Stimulated activated CD4-positive, alpha-beta T cell treated with anti-CD3 and anti-CD28 coated beads, Interleukin-15, amount 100 ng/mL, for 48 hours (primary cell): ENCODE data around the gene PLEKHG3.
"Not testable (repeated sequence)": the region's sequence is repeated elsewhere in the genome, so short reads cannot be mapped to it uniquely, and the experiment has no call there.

Experiments used
- DNase-seq, 2 donors: peaks; one replicate each; pipeline ENCODE4 v3.0.0-alpha.2; 2020; ENCODE audit warnings: low read depth in 2 of 2

The PLEKHG3 gene

DNA sequence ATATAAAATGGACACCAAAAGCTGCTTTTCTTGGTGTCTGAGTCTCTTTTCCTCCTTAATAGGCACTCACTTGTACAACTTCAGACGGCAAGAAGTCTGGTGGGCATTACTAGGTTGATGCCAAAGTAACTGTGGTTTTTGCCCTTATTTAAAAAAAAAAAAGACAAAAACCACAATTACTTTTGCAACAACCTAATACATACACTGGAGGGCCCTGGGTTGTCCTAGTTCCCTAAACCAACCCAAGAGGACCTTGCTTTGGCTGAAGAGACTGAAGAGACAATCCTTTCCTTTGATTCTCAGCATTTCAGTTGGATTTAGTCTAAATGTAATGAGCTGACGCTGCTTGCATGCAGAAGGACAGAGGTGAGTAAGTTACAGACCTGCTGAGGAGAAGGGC lies 16.2 kb upstream of the PLEKHG3 start:
- DNase-seq, result no peak

DNA sequence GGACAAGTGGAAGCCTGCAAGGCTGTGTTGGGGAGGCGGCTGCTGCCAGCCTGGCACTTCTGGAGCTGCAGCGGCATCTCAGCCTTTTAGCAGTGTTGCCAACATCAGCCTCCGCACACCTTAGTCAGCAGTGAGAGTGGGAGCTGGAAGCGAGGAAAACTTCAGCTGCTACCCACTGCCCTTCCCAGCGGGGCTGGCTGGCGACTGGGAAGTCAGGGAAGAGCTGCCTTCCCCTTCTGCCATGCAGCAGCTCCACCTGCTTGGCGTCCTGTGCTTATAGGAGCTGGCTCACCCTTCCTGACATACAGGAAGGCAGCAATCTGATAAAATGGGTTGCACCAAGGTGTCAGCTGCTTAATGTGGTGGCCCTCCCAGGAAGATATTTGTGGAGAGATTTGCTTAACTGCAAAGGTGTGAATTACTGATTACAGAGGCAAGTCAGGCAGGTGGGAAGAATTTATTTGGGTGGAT lies 15.4 kb upstream of the PLEKHG3 start:
- DNase-seq, result no peak

DNA sequence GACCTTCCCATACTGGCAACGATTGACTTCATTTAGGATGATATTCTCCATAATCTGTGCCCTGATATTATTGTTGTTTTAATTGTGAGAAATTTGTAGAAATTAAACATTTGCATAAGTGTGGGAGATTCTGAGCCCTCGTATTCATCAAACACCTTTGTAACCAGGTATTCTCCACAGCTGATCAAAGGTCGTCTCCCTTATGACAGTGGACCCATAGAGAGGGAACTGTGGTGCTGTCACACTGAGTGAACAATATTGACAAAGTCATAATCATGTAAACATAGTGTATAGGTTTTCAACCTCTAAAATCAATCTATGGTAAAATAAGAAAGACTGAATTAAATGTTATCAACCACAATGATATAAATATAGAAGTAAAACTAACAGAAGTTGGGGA lies 14.9 kb upstream of the PLEKHG3 start:
- no peak for DNase-seq

DNA sequence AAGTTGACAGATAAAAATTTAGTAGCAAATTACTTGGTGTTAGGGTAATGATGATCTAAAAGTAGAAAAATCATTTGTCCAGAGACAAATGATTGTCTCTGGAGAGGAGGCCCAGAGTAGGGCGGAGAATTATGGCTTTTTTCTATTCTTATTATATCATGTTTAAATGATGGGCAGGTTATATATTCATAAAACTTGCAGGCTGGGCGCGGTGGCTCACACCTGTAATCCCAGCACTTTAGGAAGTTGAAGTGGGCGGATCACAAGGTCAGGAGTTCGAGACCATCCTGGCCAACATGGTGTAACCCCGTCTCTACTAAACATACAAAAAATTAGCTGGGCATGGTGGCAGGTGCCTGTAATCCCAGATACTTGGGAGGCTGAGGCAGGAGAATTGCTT lies 13.6 kb upstream of the PLEKHG3 start:
- not testable (repeated sequence) for DNase-seq

DNA sequence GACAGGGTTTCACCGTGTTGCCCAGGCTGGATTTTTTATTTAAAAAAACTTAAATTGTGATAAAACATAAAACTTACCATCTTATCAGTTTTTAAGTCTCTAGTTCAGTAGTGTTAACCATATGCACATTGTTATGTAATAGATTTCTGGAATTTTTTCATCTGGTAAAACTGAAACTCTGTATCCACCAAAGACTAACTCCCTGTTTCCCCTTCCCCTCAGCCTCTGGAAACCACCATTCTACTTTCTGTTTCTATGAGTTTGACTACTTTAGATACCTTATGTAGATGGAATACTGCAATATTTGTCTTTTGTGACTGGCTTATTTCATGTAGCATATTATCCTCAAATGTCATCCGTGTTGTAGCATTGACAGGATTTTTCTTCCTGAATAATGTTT lies 12.8 kb upstream of the PLEKHG3 start:
- DNase-seq, result no peak

DNA sequence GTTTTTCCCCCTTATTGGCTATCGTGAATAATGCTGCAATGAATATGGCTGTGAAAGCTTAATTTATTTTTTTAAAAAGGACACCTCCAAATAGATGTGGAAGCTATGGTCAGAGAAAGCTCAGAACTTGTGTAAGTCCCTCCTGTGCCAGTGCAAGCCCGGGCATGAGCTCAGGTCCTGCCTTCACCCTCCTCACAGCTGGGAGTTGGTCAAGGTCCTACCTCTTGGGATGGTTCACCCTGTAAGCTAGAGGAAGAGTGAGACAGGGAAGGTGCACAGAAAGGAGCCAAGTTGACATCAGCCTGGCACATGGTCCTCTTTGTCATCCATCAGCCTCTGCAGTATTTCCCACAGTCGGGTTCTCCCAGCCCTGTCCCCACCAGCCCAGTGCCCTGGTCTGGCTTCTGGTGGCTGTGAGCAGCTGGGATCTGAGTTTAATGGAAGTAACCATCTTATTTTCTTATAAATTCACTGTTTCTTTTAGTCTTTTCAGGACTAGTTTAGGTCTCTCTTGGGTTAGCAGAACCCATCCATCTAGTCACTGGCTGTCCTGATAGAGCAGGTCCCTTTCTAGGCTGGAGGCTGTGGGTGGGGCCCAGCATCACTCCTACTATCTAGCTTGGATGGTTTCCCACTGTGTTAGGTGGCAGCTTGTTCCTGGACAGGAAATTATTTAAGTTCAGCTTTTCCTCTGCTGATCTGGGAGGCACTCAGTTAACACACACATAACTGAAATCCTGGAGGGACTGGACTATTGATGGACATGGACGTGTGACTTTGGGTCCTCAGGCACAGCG lies 11.8 kb upstream of the PLEKHG3 start:
- no peak for DNase-seq

DNA sequence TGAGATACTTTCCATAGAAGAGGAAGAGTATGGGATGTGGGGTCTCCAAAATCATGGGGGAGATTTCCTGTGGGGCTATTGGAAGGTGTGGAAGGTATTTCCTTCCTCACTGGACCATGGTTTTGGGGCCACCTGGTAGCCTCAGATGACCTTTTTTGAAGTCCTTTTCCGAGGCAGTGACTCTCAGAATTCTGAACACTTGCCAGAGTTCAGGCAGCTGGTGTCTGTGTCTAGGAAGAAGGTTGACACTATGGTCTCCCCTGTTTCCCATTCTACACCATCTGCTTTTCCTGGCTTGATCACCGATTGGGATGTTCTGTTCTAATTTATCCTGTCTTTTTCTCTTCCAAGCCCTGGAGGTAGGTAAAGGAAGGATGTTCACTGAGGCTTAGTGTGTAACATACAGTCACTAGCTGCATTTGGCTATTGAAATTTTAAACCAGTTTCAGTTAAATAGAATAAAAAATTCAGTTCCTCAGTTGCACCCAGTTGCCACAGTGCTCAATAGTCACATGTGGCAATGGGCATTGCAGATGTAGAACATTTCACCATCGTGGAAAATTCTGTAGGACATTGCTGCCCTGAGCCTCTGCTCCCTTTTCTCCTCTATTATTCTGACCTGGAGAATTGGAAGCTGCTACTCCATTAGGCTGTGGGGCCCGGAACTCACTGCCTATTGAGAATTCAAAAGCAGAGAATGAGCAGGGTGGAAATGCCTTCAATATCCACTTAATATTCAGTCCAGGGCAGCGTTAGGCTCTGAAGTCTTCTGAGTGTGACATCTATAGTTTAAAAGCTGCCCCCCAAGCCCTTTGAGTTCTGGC lies 11.0 kb upstream of the PLEKHG3 start:
- DNase-seq, result no peak

DNA sequence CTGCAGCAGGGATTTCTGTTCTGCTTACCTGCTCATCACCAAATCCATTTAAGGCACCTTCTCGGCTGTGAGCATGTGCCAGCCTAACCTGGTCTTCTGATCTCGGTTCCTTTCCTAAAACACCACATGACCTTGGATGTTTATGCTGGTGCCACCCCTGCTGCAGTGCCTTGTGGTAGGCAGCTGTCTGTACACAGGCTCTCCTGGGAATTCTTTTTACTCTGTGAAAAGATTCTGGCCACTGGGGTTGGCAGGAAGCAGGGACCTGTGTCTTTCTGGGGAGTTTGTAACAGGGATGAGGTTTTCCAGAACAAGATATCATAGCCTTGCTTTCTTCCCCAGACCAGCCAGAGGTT lies 10.4 kb upstream of the PLEKHG3 start:
- no peak for DNase-seq

DNA sequence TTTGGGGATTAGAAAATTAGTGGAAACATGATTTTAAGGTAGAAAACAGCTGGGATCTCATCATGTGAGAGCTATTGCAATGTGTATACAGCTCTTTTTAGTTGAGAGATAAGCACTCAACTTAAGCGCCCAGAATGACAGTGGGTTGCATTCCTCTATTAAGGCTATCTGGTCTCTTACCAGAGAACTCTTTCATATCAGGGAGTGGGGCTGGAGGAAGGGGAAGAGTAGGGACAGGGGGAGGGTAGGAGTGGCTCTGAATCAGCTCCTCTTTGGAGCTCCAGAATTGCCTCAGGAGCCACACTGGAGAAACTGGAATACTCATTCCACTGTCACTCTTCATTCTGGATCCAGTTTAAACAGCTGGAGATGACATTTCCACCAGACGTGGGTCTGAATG lies 9.2 kb upstream of the PLEKHG3 start:
- no peak for DNase-seq

DNA sequence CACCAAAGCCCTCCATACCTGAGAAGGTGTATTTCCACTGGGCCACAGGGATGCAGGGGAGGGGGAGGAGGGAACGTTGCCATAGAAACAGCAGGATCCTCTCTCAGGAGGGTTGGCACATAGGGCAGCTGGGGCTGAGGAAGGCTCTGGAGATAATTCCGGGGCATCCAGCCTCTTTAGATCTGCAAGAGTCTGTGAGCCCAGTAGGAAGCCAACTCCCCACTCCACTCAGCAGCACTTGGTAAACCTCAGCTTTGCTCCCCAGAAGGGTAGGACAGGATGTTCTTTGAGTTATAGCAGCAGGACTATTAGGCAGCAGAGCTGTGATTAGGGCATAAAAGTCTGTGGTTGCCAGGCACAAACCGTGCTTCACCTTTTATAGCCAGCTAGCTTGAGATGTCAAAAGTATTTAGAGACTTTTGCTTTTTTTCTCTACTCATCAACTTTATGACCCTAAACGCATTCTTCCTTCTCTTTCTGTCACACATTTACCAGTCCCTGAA lies 7.8 kb upstream of the PLEKHG3 start:
- DNase-seq, result no peak

DNA sequence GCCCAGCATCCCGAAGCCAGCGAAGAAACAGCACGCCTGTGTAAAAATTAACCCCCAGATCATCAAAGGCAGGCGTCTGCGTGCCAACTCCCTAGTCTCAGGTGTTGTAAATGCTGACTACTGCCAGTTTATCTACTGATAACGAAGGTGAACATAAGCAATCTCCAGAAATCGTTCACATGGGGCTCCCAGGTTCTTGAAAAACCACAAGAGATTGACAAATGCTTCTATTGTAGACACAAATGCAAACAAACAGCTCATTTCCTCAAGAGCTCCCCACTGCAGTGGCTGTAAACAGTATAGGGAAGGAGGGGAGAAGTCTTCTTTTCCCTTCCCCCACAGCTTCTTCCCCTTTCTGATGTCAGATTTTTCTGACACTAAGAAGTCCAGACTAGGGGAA lies 5.3 kb upstream of the PLEKHG3 start:
- no peak for DNase-seq

DNA sequence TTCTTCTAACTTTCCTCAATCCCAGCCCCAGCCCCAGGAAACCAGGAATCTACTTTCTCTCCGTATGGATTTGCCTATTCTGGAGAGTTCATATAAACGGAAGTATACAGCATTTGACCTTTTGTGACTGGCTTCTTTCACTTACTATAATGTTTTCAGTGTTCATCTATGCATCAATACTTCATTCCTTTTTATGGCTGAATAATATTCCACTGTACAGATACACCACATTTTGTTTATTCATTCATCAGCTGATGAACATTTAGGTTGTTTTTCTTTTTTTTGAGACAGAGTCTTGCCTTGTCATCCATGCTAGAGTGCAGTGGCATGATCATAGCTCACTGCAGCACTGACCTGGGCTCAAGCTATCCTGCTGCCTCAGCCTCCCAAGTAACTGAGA lies 3.9 kb upstream of the PLEKHG3 start:
- DNase-seq, result no peak

DNA sequence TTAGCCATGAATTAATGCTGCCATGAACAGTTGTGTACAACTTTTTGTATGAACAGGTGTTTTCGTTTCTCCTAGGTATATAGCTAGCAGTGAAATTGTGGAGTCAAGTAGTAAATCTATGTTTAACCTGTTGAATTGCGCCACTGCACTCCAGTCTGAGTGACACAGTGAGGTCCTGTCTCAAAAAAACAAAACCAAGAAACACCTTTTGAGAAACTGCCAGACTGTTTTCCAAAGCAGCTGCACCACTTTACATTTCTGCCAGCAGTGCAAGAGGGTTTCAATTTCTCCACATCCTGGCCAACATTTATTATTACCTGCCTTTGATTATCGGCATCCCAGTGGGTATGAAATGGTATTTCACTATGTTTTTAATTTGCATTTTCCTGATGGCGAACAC lies 3.3 kb upstream of the PLEKHG3 start:
- no peak for DNase-seq

DNA sequence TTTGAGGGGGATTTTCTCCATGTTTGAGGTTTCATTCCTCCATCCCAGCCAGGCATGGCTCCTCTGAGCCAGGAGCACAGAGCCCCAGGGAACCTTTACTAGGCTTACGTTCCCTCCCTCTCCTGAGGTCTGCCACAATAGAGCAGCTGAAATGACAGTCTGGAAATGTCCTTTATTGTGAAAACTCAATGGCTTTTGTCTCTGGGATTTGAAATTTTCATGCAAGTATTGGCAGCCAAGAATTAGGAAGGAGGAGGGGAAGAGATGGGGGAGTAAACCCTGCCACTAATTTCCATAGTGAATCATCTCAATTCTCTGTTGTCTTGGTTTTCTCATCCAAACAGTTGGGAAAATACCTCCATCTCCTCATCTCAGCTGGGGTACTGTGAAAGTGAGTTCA lies 2.6 kb upstream of the PLEKHG3 start:
- DNase-seq, result no peak

DNA sequence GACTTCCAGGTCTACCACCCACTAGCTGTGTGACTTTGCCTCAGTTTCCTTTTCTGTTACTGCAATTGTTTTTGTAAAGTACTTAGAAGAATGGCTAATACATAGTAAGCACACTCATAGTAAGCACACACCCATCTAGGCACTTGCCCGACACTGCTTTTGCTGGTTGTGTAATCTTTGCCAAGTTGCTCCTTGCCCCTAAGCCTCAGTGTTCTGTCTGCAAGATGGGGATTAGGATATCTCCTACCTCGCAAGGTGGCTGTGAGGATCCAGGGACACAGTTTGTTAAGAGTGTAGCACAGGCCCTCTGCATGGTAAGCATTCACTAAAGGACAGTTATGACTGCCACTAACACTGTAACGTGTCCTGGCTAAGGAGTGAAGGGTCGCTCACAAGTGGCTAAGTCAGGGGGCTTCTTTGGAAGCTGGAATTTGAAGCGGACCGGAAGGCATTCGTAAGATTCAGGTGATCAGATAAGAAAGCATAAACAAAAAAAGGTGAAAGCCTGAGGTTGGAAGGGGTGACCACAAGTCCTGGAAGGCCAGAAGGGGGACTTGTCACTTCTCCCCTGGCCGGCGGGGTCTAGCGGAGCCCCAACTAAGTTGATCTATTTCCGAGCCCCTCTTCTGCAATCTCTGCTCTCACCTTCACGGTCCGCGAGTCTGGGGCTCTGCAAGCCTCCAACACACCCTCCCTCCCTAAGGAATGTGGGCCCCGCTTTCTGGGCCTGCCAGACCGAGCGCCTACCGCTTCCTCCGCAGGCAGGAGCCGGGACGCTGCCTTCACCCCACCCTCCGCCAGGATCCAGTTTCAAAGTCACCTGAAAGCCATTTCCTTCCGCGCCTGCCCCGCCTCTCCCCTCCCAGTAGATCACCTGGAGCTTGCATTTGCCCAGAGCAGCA lies 1.5 kb upstream of the PLEKHG3 start:
- no peak for DNase-seq

DNA sequence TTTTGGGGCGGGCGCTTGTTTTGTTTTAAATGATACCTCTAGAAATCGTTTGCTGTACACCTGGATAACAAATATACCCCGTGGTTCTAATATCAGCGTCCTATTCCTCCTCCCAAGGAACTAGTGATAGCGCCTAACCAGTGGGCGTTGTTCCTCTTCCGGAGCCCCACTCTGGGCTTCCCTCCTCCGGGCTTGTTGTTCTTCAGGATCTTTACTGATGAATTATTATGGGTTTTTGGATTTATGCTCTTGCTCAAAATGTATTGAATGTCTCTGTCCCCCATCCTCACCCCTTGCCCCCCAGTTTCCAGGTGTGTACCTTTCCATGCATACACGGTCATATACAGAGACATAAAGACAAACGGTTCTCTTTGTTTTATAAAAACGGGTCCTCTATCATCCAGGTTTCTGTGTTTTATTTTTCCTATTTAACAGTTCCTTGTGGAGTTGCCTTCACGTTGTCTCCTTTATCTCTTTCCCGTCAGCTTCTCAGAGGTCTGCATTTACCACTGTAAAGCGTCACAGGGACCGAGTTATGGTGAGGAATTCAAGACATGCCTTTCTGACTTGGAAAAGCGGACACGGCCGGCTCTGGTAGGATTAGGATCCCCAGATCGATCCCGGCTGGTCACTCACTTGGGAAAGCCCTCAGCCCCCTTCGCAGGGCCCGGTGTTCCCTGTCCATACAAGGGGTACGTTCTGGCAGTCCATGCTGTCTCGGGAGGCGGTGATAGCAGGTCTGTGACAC lies 655 bp upstream of the PLEKHG3 start:
- no peak for DNase-seq

DNA sequence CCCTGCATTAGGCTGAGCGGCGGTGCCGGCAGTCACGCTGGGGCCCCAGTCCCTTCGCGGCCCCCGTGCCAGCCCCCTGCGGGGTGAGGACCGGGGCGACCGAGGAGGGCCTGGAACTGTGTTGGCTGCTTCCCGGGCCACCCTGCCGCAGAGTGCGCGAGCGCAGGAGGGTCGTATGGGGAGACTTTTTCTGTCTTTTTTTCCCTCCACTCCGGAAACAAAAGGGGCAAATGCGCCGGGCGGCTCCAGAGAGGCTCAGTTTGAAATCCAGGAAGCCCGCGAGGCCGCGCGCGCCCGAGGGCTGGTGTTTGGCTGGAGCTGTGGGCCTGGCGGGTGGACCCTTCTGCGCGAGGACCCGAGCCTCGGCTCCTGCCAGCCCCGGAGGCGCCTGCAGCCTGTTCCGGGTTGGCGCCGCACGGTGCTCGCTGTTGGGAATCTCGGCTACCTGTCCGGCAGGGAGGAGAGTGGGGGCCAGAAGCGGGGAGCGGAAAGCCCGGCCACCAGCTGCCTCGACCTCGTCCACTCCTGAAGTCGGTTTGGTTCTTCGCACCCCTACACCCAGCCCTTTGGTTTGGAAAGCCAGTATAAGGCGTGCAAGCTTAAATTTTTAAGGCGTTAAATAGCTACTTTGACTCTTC lies 638 bp downstream of the PLEKHG3 start:
- DNase-seq, result no peak

DNA sequence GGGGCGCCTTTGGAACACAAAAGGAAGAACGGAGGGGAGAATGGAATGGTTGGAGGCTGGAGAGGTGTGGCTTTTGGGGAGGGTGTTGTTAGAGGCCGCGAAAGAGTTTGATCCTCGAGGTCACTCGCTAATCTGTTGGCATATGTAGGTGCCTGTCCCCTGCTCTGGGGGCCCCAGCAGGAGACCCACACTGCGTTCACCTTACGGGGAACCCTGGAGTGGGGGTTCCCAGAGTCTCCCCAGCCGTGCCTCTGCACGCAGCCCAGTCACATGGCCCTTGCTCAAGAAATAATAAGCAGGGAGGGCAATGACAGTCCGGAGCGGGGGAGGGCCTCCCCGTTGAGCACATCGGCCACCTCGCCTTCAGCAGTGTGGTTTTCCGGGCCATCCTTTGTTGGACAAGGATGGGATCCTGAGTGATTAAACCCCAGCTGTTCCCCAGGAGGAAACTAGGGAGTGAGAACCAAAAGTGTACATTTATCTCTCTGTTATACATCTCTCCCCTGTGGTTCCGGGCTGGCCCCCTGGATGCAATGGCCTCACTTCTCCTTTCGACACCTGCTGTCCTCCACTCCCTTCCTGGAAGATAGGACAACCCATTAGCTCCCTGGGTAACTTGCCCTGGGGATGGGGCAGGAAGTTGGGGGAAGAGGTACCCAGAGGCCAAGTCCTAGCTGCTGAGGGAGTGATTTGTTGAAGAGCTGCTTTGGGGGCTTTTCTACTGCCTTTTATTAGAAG lies 1.3 kb downstream of the PLEKHG3 start:
- no peak for DNase-seq

DNA sequence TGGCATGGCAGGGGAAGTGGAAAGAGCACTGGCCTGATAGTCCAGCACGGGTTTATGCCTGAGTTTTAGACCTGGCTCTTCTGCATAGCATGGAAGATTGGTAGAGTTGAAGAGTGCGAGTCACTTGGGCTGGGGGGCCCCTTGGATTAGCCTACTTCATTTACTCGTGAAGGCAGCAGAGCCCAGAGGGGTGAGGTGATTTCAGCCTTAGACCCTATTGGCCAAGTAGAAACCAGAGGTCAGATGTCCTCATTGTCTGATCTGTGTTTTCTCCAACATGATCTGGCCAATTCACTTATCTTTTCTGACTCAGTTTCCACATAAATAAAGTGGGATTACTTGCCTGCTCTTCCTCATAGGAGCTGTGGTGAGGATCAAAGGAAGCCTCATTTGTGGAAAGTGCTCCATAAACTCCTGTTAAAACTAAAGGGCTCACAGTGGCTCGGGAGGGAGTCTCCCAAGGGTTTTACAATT lies 1.9 kb downstream of the PLEKHG3 start:
- DNase-seq, result no peak
